PC-3 (cell line): Measurements from ENCODE around the gene TIMM23.
A peak's percentile ranks its signal among the peaks of the same experiment; 100 is the strongest.
"Not testable (repeated sequence)": the region's sequence is repeated elsewhere in the genome, so short reads cannot be mapped to it uniquely, and the experiment has no call there.

Source experiments
- EZH2 ChIP-seq: fragments of 300-600 bp; sonication (generic); IDR thresholded peaks from one replicate; pipeline ENCODE4 v1.6.1; 2017; ENCODE audit warnings: antibody characterized with exemption, mild to moderate bottlenecking, low read length; ENCODE audit not compliant: unreplicated experiment
- EZH2phosphoT487 ChIP-seq: fragments of 300-600 bp; sonication (generic); IDR thresholded peaks from 2 replicates; pipeline ENCODE4 v1.6.1; 2018; ENCODE audit warnings: mild to moderate bottlenecking, antibody characterized with exemption, low read length, borderline replicate concordance
- TF ChIP-seq, protein P1 (sequence below): fragments of 300-600 bp; sonication (generic); conservative IDR thresholded peaks from 2 replicates; pipeline ENCODE4 v1.5.1; 2017; ENCODE audit warnings: antibody characterized with exemption, low read depth, mild to moderate bottlenecking, low read length

DNA sequence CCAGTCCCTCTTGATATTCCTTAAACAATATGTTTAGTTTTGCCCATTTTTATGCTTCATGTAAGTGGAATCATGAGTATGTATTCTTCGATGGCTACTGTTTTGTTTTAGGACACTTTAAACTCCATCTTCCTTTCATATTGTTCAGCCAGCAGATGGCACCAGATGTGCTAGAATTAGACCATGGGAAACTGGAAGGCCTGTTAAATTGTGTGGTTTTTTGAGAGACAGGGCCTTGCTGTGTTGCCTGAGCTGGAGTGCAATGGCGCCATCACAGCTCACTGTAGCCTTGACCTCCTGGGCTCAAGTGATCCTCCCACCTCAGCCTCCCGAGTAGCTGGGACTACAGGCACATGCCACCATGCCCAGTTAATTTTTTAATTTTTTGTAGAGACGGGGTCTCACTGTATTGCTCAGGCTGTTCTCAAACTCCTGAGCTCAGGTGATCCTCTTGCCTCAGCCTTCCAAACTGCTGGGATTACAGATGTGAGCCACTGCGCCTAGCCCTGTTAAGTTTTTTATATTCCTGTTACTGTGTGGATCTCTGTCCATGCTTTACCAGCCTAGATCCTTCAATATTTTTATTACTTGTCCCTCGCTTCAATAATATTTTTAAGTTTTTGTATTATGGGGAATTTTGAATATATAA lies 11.4 kb downstream of the TIMM23 start:
- TF ChIP-seq, protein P1, sequence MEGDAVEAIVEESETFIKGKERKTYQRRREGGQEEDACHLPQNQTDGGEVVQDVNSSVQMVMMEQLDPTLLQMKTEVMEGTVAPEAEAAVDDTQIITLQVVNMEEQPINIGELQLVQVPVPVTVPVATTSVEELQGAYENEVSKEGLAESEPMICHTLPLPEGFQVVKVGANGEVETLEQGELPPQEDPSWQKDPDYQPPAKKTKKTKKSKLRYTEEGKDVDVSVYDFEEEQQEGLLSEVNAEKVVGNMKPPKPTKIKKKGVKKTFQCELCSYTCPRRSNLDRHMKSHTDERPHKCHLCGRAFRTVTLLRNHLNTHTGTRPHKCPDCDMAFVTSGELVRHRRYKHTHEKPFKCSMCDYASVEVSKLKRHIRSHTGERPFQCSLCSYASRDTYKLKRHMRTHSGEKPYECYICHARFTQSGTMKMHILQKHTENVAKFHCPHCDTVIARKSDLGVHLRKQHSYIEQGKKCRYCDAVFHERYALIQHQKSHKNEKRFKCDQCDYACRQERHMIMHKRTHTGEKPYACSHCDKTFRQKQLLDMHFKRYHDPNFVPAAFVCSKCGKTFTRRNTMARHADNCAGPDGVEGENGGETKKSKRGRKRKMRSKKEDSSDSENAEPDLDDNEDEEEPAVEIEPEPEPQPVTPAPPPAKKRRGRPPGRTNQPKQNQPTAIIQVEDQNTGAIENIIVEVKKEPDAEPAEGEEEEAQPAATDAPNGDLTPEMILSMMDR: 0 out of 2 replicates have a peak, but pooled peaks have one; percentile 13
- TF ChIP-seq EZH2, EZH2phosphoT487: not testable (repeated sequence)
